GM12878 (cell line): Measurements from ENCODE around the gene CACNG4. TPM values are rescaled to one million over a fixed set of nuclear protein-coding genes. Genes with fewer than 3 reads are reported as not detected.

Experiments
- ATAC-seq: fragments of 200-7000 bp; cut with Tn5 transposase; 3 replicates; pipeline ENCODE4 v1.9.1; 2020; ENCODE audit warnings: mild to moderate bottlenecking, moderate library complexity
- BruUV-seq: library from RNA; stranded (reverse); fragments of 400-500 nt; replicated peaks from 2 replicates; lab custom pipeline; 2021; lab: Mats Ljungman, UMichigan
- CTCF ChIA-PET: fragments of 300-600 bp; sonication (Branson Sonifier 250); formaldehyde crosslinking; extraction: SDS; loops from one replicate; lab custom pipeline; 2021; ENCODE audit warnings: inconsistent platforms; lab: Yijun Ruan, JAX
- POLR2A ChIA-PET: fragments of 350-600 bp; formaldehyde crosslinking; extraction: SDS; loops from one replicate; lab custom pipeline; 2021; ENCODE audit warnings: inconsistent platforms; lab: Charles Lee
- RAD21 ChIA-PET: fragments of 300-600 bp; sonication (Branson Sonifier 250); formaldehyde crosslinking; loops from one replicate; lab custom pipeline; 2023; ENCODE audit warnings: antibody characterized with exemption; ENCODE audit not compliant: unreplicated experiment; lab: Charles Lee
- SMC1A ChIA-PET: fragments of 300-600 bp; sonication (Branson Sonifier 250); formaldehyde crosslinking; loops from one replicate; lab custom pipeline; 2023; ENCODE audit not compliant: unreplicated experiment, uncharacterized antibody; lab: Charles Lee
- DNase-seq: peaks from one replicate; pipeline ENCODE4 v3.0.0-alpha.2; 2011; ENCODE audit warnings: low read depth, low spot score
- FAIRE-seq: peaks from 3 replicates; lab custom pipeline; 2011; peaks lifted over from hg19 to GRCh38; lab: Jason Lieb, UNC
- H2AFZ ChIP-seq: 2 replicates; pipeline ENCODE4 v1.6.0; 2011; ENCODE audit warnings: low read depth, low read length, control low read depth; ENCODE audit not compliant: control insufficient read depth
- H3K27ac ChIP-seq: 2 replicates; pipeline ENCODE4 v1.5.1; 2011; ENCODE audit warnings: control low read depth; ENCODE audit not compliant: control insufficient read depth, insufficient read depth
- H3K27me3 ChIP-seq, 2 experiments: replicated peaks in 1 of 2; 2 replicates each; pipeline versions ENCODE4 v1.6.0 to v1.6.1; 2011; ENCODE audit warnings: low read length in 1 of 2; ENCODE audit not compliant: control insufficient read depth in 2 of 2, insufficient read depth in 2 of 2
- H3K36me3 ChIP-seq, 2 experiments: 2 replicates each; pipeline ENCODE4 v1.5.1; 2011; ENCODE audit warnings: low read length in 1 of 2; ENCODE audit not compliant: control insufficient read depth in 2 of 2, insufficient read depth in 2 of 2
- H3K4me1 ChIP-seq: 2 replicates; pipeline ENCODE4 v1.6.1; 2011; ENCODE audit warnings: mild to moderate bottlenecking, low read length, moderate library complexity, mixed read lengths; ENCODE audit not compliant: control insufficient read depth, insufficient read depth
- H3K4me2 ChIP-seq: 2 replicates; pipeline ENCODE4 v1.6.0; 2011; ENCODE audit warnings: control low read depth; ENCODE audit not compliant: control insufficient read depth, insufficient read depth
- H3K4me3 ChIP-seq: fragments of 200-600 bp; sonication (generic); 2 replicates; pipeline ENCODE4 v1.5.1; 2016
- H3K79me2 ChIP-seq: 2 replicates; pipeline ENCODE4 v1.6.0; 2011; ENCODE audit warnings: low read length; ENCODE audit not compliant: control insufficient read depth, insufficient read depth
- H3K9ac ChIP-seq: 2 replicates; pipeline ENCODE4 v1.8.0; 2011; ENCODE audit warnings: low read length, control low read depth, mixed read lengths; ENCODE audit not compliant: control insufficient read depth, insufficient read depth
- H3K9me3 ChIP-seq: replicated peaks from 3 replicates; pipeline ENCODE4 v1.5.1; 2011; ENCODE audit warnings: mild to moderate bottlenecking, low read length; ENCODE audit not compliant: control insufficient read depth, insufficient read depth
- H4K20me1 ChIP-seq: 2 replicates; pipeline ENCODE4 v1.6.0; 2011; ENCODE audit not compliant: control insufficient read depth, insufficient read depth
- ASH2L ChIP-seq: fragments of 300-600, 200-600 bp; sonication (generic); IDR thresholded peaks from 2 replicates; pipeline ENCODE4 v1.6.1; 2017; ENCODE audit warnings: low read depth, mild to moderate bottlenecking, borderline replicate concordance
- CBX5 ChIP-seq: sonication (generic); IDR thresholded peaks from 2 replicates; pipeline ENCODE4 v1.6.1; 2016; ENCODE audit warnings: low read depth, moderate library complexity, mild to moderate bottlenecking, inconsistent platforms
- E2F4 ChIP-seq: IDR thresholded peaks from 2 replicates; pipeline ENCODE4 v1.6.1; 2012; ENCODE audit warnings: low read depth, low read length, improper control_type of control experiment
- E4F1 ChIP-seq: fragments of 450-650 bp; IDR thresholded peaks from 2 replicates; pipeline ENCODE4 v1.6.1; 2018; ENCODE audit warnings: borderline replicate concordance, mild to moderate bottlenecking; ENCODE audit not compliant: partially characterized antibody
- ESRRA ChIP-seq: IDR thresholded peaks from 2 replicates; pipeline ENCODE4 v1.6.1; 2012; ENCODE audit warnings: mild to moderate bottlenecking, low read length, improper control_type of control experiment
- HSF1 ChIP-seq: fragments of 150-350 bp; IDR thresholded peaks from 2 replicates; pipeline ENCODE4 v1.6.1; 2014; ENCODE audit warnings: mild to moderate bottlenecking, low read depth, low read length
- IRF5 ChIP-seq: fragments of 450-650 bp; IDR thresholded peaks from 2 replicates; pipeline ENCODE4 v1.6.1; 2017; ENCODE audit warnings: borderline replicate concordance
- NBN ChIP-seq: fragments of 450-650 bp; IDR thresholded peaks from 2 replicates; pipeline ENCODE4 v1.6.1; 2016
- NFYA ChIP-seq: IDR thresholded peaks from 2 replicates; pipeline ENCODE4 v1.6.1; 2011; ENCODE audit warnings: low read depth, mild to moderate bottlenecking, low read length, improper control_type of control experiment, borderline replicate concordance
- NR2F1 ChIP-seq: fragments of 450-650 bp; conservative IDR thresholded peaks from 2 replicates; pipeline ENCODE4 v1.6.1; 2017; ENCODE audit warnings: mild to moderate bottlenecking
- PAX8 ChIP-seq: fragments of 450-650 bp; IDR thresholded peaks from 2 replicates; pipeline ENCODE4 v1.6.1; 2017; ENCODE audit warnings: mild to moderate bottlenecking, moderate library complexity
- PKNOX1 ChIP-seq: fragments of 450-650 bp; IDR thresholded peaks from 2 replicates; pipeline ENCODE4 v1.6.1; 2016; ENCODE audit warnings: mild to moderate bottlenecking
- RAD51 ChIP-seq: fragments of 450-650 bp; IDR thresholded peaks from 2 replicates; pipeline ENCODE4 v1.6.1; 2016; ENCODE audit warnings: moderate library complexity, mild to moderate bottlenecking, inconsistent platforms
- RFX5 ChIP-seq: IDR thresholded peaks from 2 replicates; pipeline ENCODE4 v1.6.1; 2011; ENCODE audit warnings: low read depth, low read length, improper control_type of control experiment
- SIN3A ChIP-seq: IDR thresholded peaks from 2 replicates; pipeline ENCODE4 v1.6.1; 2012; ENCODE audit warnings: low read depth, low read length, improper control_type of control experiment
- WGBS: methylation state at CpG from one replicate; pipeline ENCODE4 v1.1.6; 2016; ENCODE audit warnings: low lambda C conversion rate; ENCODE audit not compliant: insufficient replicate concordance, insufficient coverage; ENCODE audit errors: missing lambda C conversion rate; 5-methylcytosine and 5-hydroxymethylcytosine counted together
- in situ Hi-C: fragments of 300-500 bp; cut with MboI; formaldehyde crosslinking; loops from 9 replicates; pipeline ENCODE4 v1.14.3; 2018; ENCODE audit warnings: mixed read lengths
- intact Hi-C: fragments of 100-400 bp; cut with micrococcal nuclease; formaldehyde crosslinking; loops from one replicate; pipeline ENCODE4 v1.14.2; 2022; ENCODE audit not compliant: unreplicated experiment
- polyA plus RNA-seq, 11 experiments: library from polyadenylated mRNA; depleted of rRNA in 4 of 11; unstranded in 6 of 11; stranded (reverse) in 5 of 11; fragments of >200 nt; fragmentation: Nextera tagmentation in 4 of 11; fragmentation: Illumina TruSeq in 1 of 11; extraction: Ambion mirVana in 4 of 11; extraction: Trizol in 1 of 11; gene quantifications; 1 replicate in 1 of 11; 2 replicates in 10 of 11; pipeline versions ENCODE4 v1.2.1 to v1.2.3, GENCODE V29; 2011 to 2016; ENCODE audit warnings: inconsistent platforms in 2 of 11, missing spikeins in 2 of 11, low read depth in 1 of 11
- total RNA-seq, 4 experiments: library from RNA; depleted of rRNA in 3 of 4; stranded (reverse); fragments of >200 nt in 3 of 4; fragmentation: Illumina TruSeq in 1 of 4; extraction: Trizol in 1 of 4; gene quantifications; 2 replicates each; pipeline versions ENCODE4 v1.2.1 to v1.2.3, GENCODE V29; 2013 to 2021

Gene CACNG4
- total and polyA plus RNA-seq, 10 of the 15 experiments (the other 5 are each of a cell fraction or from before 2014, with no cell fraction given): 0.08 TPM; not detected in 8

GRCh38 chr17:67078292-67078691, 113.8 kb downstream of the CACNG4 start:
- 98% methylated on average over 11 of the region's 11 CpGs for WGBS
- peaks cover 15% of the 10 kb centered on the region for H3K4me1 ChIP-seq
- ATAC-seq (no peak), DNase-seq (no peak), FAIRE-seq (no peak)
- H3K36me3 ChIP-seq: peaks cover 0 to 7% of the 10 kb centered on the region in 2 experiments; a peak in 3 of 4 replicates
- H3K79me2 ChIP-seq: no peaks in the 10 kb centered on the region; the same call in 1 of the 2 replicates
- H3K9ac ChIP-seq: no peak overlapping the region
- no peak overlapping the region for H3K27ac ChIP-seq
- RAD21 ChIA-PET: no interaction called here
- in situ Hi-C loops (no loop called here), intact Hi-C loops (no loop called here)
- no peaks in the 10 kb centered on the region for H4K20me1 ChIP-seq
- SMC1A ChIA-PET: no interaction called here
- CTCF ChIA-PET: interaction anchor here (0.6 to 1.3 kb wide), 3 partner anchors 10 to 104 kb away, joined by 3 to 6 read pairs (median 3); no protein-coding TSS in a partner anchor
- no peak overlapping the region for H3K4me3 ChIP-seq
- H2AFZ ChIP-seq: no peak overlapping the region
- no peak overlapping the region for H3K4me2 ChIP-seq
- H3K27me3 ChIP-seq: no peaks in the 10 kb centered on the region
- TF ChIP-seq RFX5 (no peak), NBN (no peak), HSF1 (no peak), PKNOX1 (no peak), ASH2L (no peak), ESRRA (no peak), E4F1 (no peak), CBX5 (no peak), SIN3A (no peak), E2F4 (no peak), PAX8 (no peak), NR2F1 (no peak), IRF5 (no peak), RAD51 (no peak), NFYA (no peak)
- TF ChIP-seq, all 136 proteins: peak for 0
- H3K9me3 ChIP-seq: no peaks in the 10 kb centered on the region
- POLR2A ChIA-PET: interaction anchor here (1.1 kb wide), 1 partner anchor 11 kb away, joined by 4 read pairs; no protein-coding TSS in a partner anchor
- no TSS peak for BruUV-seq
